ENCODE measurements around the gene EPSTI1.

DNA sequence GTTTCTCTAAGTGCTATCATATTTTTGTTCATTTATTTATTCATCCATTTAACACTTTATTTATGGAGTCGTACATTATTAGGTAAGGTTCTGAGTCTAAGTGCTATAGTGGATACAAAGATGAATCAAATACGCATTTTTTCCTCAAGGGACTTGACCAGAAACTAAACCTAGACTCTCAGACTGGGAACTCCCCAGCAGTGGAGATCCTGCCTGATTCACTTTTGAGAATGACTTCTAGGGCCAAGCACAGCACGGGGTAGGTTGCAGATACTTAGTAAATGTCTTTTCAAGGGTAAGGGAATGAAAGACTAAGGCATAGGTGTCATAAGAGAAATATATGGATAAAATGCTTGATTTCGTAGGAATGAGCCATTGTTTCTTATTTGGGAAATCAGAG is 38.5 kb upstream of the EPSTI1 start:
- no peak for TF ChIP-seq POLR2A (IDR thresholded peaks at IDR 0.05)
- TF ChIP-seq, protein P1, sequence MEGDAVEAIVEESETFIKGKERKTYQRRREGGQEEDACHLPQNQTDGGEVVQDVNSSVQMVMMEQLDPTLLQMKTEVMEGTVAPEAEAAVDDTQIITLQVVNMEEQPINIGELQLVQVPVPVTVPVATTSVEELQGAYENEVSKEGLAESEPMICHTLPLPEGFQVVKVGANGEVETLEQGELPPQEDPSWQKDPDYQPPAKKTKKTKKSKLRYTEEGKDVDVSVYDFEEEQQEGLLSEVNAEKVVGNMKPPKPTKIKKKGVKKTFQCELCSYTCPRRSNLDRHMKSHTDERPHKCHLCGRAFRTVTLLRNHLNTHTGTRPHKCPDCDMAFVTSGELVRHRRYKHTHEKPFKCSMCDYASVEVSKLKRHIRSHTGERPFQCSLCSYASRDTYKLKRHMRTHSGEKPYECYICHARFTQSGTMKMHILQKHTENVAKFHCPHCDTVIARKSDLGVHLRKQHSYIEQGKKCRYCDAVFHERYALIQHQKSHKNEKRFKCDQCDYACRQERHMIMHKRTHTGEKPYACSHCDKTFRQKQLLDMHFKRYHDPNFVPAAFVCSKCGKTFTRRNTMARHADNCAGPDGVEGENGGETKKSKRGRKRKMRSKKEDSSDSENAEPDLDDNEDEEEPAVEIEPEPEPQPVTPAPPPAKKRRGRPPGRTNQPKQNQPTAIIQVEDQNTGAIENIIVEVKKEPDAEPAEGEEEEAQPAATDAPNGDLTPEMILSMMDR (IDR thresholded peaks at IDR 0.05), result no peak

Data from esophagus squamous epithelium (tissue), 4 donors.